ENCODE measurements around the gene NET1.
A peak's percentile ranks its signal among the peaks of the same experiment; 100 is the strongest.
"Not testable (repeated sequence)": the region's sequence is repeated elsewhere in the genome, so short reads cannot be mapped to it uniquely, and the experiment has no call there.

The NET1 gene

GRCh38 chr10:5467207-5467535, 54.8 kb downstream of the NET1 start:
- no peak for DNase-seq

DNA sequence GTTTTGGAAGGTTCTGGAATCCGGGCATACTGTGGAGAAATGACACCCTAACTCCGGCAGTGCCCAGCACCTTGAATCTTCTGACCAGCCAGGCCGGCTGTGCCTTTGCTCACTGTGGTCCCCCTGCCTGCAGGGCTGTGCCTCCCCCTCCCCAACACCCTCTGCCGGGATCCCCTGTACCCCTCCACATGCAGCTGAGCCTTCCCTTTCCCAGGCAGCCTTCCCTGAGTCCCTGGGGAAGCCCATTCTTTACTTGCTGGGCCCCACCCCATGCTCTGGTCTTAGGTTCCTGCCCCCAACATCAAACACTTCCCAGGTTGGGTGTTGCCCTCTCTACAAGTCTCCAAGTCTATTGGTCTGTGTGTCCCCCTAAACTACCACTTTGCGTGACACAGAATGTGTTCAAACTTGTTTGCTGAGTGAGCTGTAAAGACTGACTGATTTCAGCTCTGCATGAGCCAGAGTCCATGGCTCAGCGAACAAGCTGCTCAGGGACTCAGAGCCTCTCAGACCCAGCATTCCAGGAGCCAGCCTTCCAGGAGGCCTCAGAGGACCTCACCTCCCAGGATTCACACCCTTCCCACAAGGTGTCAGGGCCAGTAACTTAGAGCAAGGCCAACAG, 55.4 kb downstream of the NET1 start:
- DNase-seq, result no peak

GRCh38 chr10:5468262-5469106, 56.1 kb downstream of the NET1 start:
- no peak for DNase-seq

DNA sequence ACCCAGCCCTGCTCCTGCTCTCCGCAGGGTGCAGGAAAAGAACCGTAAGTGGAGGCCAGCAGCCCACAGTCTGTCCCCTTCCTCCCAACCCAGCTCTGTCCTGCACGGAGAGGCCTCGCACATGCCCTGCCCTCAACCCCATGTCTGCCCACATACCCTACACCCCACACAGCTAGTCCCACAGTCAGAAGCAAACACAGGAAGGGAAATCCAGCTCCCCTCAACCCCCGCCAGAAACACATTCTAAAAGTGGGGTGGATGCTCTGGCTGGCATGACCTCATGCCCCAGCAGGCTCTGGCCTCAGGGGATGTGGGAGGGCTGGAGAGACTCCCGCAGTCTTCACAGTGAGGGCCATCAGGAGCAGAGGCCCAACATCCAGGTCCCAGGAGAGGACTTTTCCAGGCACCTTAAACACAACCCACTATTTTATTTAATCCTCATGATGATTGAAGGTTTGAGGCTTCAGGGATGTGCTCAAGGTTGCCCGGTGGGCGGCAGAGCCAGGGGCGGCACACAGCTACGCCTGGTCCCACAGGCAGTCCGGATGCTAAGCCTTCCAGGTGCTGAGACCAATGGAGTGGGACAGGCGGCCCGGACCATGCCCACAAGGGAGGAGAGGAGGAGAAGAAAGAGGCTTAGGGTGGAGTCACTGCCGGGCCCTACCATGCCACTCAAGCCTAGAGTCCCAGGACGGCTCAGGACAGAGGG, 57.1 kb downstream of the NET1 start:
- DNase-seq, result no peak

GRCh38 chr10:5470062-5470751, 57.9 kb downstream of the NET1 start:
- DNase-seq, result no peak

DNA sequence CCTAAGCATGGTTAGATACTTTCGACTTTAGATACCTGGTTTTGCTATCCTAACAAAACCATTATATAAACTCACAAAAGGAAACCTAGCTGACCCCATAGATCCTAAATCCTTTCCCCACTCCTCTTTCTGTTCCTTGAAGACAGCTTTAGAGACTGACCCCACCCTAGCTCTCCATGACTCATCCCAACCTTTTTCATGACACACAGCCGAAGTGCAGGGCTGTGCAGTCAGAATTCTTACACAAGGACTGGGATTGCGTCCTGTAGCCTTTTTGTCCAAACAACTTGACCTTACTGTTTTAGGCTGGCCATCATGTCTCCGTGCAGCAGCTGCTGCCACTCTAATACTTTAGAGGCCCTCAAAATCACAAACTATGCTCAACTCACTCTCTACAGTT, 62.3 kb downstream of the NET1 start:
- DNase-seq, result not testable (repeated sequence)

DNA sequence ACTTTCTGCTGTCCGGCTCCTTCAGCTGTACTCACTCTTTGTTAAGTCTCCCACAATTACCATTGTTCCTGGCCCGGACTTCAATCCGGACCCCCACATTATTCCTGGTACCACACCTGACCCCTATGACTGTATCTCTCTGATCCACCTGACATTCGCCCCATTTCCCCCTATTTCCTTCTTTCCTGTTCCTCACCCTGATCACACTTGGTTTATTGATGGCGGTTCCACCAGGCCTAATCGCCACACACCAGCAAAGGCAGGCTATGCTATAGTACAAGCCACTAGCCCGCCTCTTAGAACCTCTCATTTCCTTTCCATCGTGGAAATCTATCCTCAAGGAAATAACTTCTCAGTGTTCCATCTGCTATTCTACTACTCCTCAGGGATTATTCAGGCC, 62.7 kb downstream of the NET1 start:
- not testable (repeated sequence) for DNase-seq

- not testable (repeated sequence) for DNase-seq
Measured at GRCh38 chr10:5475974-5476807, 63.8 kb downstream of the NET1 start.

GRCh38 chr10:5476918-5477525, 64.7 kb downstream of the NET1 start:
- DNase-seq, result no peak

- peak; percentile 16 for DNase-seq
Measured at GRCh38 chr10:5477948-5478693, 65.8 kb downstream of the NET1 start.

GRCh38 chr10:5478694-5479305, 66.4 kb downstream of the NET1 start:
- DNase-seq, result peak; percentile 45

DNA sequence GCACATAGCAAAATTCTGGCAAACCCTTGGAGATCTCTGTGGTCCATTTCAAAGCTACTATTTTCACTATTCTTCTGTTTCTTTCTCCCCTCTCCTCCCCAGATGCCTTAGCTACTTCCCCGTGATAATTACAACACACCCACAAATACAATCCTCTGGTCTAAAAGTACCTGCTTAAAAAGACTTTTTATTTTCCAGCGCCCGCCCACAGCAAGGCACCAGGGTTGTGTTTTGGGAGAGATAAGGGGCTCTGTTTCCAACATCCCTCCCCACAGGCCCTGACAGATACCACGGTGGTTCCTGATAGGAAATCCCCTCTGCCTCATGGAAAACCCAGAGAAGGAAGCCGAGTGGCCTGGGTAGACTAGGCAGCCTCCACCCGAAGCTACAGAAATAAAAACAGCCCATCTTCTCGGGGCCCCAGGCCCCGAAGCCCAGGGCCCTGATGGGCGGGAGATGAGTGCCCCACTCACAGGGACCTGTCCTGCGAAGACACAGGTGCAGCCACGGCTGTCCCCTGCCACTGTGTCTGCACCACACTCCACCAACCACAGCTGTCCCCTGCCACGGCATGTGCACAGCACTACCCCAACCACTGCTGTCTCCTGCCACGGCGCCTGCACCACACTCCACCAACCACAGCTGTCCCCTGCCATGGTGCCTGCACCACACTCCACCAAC, 67.3 kb downstream of the NET1 start:
- DNase-seq, result peak; percentile 55

GRCh38 chr10:5480162-5480941, 68.0 kb downstream of the NET1 start:
- DNase-seq, result peak; percentile 41

DNA sequence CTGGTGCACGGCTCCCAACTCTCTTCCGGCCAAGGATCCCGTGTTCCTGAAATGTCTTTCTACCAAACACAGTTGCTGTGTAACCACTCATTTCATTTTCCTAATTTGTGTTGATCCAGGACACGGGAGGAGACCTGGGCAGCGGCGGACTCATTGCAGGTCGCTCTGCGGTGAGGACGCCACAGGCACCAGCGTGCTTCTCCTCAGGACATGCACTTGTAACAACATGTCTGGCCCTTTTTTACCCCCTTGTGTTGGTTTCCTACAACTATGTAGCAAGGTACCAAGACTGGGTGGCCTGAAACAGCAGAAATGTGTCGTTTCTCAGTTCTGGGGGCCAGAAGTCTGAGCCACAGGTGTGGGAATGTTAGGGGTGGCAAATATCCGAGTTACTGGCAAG, 68.8 kb downstream of the NET1 start:
- peak; percentile 36 for DNase-seq

DNA sequence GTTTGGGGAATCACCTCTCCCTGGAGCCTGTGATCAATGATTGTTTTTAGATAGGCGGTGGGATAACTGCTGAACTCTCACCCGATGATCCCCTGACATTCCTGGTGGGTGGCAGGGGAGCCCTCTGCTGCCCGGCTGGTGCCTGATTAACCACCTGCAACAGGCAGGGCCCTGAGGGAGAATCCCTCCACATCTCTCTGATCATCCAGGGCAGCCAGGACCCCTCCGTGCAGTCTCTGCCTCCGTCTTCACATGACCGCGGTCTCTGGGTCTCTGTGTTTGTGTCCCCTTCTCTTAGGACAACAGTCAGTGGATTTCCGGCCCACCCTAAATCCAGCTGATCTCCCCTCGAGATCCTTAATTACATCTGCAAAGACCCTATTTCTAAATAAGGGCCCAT, 69.7 kb downstream of the NET1 start:
- peak; percentile 54 for DNase-seq

GRCh38 chr10:5484205-5484604, 71.8 kb downstream of the NET1 start:
- DNase-seq, result no peak

GRCh38 chr10:5485290-5485689, 72.9 kb downstream of the NET1 start:
- peak; percentile 0 for DNase-seq

DNA sequence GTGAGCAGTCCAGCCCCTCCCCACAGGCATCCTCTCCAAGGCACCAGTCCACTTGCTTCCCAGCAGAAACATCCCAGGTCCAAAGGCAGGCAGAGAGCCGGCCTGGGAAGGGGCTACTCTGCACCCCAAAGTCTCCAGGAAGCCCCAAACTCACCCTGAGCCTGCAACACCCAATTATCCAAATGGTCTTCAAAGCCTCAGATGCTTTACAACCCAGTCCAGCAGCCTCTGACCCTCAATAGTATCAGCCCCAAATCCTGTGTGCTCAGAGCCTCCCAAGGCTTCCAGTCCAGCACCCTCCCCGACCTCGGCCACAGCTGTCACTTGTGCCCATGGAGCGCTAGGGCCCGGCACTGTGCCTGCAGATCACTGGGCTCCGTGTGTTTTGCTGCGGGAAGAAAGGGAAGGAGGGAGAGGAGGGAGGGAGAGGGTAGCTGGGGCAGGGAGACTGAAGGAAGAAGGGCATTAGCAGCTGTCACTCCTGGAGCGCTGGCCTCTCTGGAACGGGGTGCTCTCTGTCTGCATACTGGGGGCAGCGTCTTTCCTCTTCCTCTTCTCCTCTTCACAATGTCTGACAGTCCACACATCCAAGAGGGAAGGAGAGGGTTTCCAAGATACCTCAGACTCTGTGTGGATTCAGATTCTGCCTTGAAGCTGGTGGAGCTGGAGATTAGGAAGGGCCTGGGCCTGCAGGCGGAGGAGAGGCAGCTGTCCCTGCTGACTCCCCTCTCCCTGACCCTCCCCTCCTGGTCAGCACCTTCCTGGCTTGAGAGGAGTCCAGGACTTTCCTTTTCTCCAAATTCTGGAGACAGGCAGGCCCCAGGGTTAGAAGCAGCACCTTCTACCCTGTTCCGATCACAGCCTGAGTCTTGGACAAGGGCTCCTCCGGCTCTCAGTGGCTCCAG, 73.8 kb downstream of the NET1 start:
- DNase-seq, result peak; percentile 38
